GM18861 (cell line): ENCODE results near the gene ATP9A.
"Not testable (repeated sequence)": the region's sequence is repeated elsewhere in the genome, so short reads cannot be mapped to it uniquely, and the experiment has no call there.

Experiments
- ATAC-seq: cut with Tn5 transposase; IDR thresholded peaks from one replicate; pipeline ENCODE4 v1.9.1; 2021; ENCODE audit not compliant: unreplicated experiment

Gene ATP9A

DNA sequence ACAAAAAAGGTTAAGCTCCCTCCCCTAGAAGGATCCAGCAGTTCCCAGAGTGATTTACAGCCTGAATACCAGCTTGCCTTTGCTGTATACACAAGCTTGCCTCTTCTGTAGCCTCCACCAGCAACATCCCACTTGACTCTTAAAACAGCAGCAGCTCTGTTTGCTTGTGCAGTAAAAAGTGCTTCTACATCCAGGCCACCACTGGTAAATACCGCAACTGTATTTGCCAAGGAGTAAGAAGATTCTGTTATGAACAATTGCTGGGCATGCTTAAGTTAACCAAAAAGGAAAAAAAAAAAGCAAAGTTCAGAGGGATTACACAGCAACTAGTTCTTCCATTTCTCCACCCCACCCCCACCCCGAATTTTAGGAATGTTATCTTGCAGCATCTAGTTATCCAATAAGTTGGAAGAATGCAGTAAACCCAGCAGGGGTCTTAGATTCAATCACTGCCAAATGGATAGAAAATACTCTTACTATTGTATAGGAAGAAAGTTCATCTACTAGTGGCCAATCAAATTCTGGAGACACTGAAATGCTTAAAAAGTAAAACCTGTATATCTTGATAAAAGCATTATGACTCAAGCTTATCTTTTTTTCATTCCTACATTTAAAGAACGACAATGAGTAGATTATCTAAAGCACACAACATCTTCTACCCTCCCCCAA, 29.3 kb upstream of the ATP9A start:
- no peak for ATAC-seq

DNA sequence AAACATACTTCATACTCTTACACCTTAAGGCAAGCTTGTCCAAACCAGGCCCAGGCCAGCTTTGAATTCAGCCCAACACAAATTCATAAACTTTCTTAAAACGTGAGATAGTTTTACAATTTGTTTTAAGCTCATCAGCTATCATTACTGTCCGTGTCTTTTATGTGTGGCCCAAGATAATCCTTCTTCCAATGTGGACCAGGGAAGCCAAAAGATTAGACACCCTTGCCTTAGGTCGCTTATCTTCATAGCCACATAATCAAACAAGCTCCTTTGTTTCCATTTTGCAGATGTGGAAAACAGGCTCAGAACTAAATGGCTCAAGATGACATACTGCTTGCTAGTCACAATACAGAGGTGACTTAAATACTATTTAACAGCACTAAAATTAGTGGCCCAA, 28.1 kb upstream of the ATP9A start:
- ATAC-seq, result no peak

DNA sequence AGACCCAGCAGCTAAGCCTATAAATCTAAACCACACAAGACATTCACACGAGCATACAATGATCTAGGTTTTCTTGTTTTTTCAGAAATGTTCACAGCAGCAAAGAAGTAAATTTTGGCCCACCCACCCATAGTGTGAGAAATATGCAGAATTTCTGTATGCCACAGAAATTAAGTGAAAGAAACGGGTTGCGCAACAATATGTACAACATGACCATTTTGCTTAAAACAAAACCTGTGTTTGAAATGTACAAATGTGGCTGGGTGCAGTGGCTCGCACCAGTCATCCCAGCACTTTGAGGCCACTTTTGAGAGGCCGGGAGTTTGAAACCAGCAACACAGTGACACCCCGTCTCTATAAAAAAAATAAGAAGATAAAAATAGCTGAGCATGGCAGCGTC, 24.8 kb upstream of the ATP9A start:
- ATAC-seq, result no peak

DNA sequence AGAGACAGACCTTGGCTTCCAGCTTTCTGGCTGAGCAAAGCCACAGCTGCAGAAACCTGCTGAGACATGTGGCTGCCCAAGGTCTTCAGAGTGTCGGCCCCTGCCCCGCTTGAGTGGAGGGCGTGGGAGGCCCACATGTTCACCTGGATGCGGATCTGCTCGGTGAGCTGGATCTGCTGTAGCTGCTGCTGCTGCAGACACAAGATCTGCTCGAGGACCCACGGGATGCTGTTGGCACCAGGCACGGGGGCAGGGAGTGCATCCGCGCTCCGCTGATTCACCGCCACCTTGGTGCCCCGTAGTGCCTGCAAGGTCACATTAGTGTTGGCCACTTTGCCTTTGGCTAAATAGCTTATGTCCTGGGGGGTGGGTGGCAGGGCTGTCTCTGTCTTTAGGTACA, 23.4 kb upstream of the ATP9A start:
- ATAC-seq, result no peak

DNA sequence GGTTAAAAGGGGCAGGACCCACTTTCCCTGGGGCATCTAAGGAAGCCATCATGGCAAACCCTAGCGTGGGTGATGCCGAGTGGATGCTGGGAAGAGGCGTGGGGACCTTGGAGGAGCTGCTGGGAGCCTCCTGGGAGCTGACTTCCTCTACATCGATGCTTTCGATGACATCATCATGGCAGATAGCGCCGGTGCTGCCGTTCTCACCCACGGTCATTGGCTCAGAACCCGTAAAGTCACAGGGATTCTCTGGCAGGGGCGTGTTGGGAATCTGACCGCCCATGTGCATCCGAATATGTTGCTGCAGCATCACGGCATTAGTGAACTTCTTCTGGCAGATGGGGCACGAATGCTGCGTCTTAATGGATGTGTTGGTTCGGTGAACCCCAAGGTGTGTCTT, 22.1 kb upstream of the ATP9A start:
- ATAC-seq, result no peak

DNA sequence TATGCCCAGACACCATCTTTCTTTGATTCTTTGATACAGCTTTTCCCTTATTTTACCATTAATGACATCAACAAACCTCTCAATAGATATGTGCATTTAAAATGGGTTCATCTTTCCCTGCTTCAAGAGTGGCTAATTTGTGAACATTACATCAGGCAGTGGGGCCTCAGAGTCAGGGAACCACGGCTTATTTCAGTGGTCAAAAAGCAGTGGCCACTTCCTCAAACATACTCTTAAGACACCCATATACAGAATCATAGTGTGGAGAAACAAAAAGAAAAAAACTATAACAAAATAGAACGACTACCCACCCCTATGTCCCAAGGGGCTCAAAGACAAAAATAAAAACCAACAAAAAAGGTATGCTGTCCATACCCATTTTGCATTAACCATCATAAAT, 21.2 kb upstream of the ATP9A start:
- no peak for ATAC-seq

DNA sequence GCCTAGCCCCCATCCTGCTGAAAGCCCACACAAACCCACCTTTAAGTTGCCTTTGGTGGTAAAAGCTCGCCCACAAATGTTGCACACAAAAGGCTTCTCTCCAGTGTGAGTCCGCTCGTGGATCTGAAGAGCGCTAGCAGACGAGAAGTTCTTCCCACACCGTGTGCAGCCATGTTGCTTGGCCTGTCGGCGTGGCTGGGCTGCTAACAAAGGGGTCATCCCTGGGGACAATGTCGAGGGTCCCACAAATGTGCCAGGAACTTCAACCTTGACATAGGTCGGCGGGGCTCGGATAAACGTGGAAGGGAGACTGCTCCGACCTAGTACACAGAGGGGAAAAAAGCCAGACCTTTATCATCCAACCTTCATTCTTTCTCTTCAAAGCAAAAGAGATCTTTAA, 20.6 kb upstream of the ATP9A start:
- no peak for ATAC-seq

DNA sequence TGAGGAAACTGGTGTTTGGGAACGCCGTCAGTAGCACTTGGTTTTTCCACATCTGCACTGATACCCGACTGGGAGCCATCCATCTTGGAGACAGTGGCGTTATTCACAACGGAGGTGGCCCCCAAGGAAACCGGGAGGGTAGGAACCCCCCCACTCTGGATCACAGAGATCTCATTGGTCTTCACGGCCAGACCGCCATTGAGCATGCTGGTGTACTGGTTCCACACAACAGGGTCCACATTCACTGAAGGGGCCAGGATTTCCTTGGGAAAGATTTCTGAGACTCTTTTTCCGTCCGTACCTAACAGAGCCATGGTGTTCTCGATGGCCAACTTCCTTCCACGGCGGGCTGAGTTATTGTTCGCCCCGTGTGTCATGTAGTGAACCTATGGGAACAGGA, 16.1 kb upstream of the ATP9A start:
- no peak for ATAC-seq

DNA sequence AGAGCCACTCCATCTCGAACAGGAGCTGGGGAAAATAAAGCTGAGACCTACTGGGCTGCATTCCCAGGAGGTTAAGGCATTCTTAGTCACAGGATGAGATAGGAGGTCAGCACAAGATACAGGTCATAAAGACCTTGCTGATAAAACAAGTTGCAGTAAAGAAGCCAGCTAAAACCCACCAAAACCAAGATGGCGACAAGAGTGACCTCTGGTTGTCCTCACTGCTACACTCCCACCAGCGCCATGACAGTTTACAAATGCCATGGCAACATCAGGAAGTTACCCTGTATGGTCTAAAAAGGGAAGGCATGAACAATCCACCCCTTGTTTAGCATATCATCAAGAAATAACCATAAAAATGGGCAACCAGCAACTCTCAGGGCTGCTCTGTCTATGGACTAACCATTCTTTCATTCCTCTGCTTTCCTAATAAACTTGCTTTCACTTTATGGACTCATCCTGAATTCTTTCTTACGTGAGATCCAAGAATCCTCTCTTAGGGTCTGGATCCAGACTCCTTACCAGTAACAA, 10.1 kb upstream of the ATP9A start:
- ATAC-seq, result not testable (repeated sequence)

DNA sequence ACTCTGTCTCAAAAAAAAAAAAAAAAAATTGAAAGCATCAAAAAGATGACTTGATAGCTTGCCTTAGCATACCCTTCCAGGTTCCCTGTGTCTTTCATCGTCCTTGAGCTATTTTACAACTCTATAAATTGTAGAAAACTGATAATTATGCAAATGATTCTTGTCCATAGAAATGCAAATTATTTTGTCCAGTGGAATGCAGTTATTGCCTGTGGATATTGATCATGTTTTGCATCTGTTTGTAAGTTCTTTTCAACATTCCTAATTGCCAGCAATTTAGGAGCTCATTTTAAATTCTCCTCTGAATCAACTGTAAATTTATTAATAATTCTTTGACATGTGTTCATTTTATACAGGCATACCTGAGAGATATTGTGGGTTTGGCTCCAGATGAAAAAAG, 7.1 kb upstream of the ATP9A start:
- ATAC-seq, result no peak

DNA sequence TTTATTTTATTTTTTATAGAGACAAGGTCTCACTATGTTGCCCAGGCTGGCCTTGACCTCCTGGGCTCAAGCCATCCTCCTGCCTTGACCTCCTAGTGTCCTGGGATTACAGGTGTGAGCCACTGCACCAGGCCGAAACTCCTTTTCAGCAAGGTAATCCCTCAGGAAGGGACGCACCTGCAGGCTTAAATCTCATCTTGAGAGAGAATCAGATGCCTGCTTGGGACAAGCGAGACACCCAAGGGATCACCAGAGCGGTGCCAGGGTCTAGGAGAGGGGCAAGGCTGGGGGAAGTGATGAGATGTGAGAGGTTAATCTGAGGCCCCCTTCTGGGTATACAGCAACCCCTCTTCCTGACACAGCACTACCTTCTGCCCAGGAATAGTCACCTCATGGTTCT, 4.0 kb upstream of the ATP9A start:
- no peak for ATAC-seq

DNA sequence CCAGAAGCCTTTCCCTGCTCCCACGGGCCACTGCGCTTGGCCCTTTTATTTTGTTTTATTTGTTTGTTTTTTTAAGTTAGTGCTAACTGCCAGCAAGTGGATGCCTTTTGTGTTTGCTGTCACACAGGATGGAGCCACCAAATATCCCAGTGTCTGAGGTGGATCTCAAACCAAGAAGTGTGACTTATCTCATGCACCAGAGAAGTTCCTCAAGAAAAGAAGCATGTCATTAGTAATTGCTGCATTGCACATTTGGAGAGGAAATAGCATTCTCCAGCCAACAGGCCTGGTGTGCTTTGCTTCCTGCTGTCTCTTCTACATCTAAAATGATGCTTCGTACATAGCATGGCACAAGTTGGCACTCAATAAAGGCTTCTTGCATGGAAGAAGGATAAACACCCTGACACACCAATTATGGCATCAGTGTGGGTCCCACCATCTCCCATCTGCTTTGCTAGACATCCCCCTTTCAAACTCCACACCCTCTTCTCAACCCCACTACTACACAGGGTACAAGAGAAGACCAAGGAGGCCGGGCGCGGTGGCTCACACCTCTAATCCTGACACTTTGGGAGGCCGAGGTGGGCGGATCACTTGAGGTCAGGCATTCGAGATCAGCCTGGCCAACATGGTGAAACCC, 1.9 kb upstream of the ATP9A start:
- ATAC-seq, result no peak

DNA sequence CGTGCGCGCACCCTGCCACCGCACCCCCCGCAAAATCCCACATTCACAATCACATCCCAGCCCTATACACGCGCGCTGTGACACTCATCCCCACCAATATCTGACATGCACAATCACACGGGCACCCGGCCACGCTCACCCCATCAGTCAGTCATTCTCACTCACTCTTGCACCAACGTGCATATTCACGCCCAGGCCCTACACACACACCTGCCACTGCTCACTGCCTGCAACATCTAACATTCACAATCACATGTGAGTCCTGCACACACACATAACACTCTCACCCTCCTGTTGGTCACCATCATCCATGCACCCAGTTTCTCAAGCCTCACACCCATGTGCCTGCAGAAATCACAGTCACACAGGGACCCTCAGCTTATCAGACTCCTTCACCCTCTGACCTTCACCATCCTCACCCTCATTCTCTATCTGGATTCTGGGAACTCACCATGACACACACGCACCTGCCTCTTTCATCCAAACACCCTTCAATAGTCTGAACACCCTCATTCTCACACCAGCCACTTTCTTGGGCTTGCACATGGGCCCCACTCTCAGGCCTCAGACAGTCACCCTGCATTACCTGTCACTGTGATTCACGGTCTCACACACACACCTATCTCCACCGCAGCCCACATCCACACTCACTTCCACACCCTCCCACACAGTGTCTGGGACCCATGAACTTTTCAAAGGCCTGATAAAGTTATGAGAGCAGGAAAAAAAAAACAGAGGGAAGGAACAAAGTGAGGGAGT, 748 bp upstream of the ATP9A start:
- ATAC-seq, result no peak

DNA sequence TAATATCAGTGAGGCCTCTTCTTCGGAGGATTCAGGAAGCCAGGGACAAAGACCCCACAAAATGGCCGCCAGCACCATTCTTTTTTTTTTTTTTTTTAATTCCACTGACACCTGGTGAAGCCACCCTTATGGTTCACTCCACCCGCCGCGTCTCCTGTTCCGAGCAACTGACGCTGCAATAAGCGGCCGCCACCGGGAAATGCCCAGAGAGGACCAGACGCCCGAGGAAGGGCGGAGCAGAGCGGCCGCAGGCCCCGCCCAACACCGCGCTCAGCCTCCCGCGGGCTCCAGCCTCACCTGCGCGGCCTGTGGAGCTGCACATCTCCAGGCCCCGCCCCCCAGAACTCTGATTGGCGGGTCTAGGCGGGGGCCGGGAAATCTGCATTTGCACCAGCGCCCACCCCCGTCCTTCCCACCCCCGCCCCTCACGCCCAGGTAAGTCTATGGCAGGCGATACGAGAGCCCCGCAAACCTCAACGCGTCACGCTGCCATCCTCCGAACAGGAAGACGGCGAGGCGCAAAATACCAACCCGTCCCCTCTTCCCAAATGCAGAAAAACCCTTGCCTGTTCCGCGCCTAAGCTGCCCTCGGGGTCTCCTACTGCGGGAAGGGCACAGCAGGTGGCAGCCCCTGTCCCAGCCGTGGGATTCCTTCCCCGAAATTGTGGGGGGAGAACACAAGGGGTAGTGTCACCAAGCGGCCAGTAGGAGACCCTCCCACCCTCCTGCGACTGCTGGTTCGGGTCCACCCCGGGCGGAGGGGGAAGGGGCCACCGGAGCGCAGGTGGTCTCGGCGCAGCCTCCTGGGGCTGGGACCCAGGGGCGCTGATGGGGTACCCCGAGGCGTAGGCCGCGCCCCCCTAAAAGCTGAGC, 960 bp downstream of the ATP9A start:
- ATAC-seq, result no peak

DNA sequence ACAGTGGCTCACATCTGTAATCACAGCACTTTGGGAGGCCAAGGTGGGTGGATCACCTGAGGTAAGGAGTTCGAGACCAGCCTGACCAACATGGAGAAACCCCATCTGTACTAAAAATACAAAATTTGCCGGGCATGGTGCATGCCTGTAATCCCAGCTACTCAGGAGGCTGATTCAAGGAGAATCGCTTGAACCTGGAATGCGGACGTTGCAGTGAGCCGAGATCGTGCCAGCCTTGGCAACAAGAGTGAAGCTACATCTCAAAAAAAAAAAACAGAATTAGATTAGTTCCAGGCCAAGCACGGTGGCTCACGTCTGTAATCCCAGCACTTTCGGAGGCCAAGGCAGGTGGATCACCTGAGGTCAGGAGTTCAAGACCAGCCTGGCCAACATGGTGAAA, 2.8 kb downstream of the ATP9A start:
- not testable (repeated sequence) for ATAC-seq

DNA sequence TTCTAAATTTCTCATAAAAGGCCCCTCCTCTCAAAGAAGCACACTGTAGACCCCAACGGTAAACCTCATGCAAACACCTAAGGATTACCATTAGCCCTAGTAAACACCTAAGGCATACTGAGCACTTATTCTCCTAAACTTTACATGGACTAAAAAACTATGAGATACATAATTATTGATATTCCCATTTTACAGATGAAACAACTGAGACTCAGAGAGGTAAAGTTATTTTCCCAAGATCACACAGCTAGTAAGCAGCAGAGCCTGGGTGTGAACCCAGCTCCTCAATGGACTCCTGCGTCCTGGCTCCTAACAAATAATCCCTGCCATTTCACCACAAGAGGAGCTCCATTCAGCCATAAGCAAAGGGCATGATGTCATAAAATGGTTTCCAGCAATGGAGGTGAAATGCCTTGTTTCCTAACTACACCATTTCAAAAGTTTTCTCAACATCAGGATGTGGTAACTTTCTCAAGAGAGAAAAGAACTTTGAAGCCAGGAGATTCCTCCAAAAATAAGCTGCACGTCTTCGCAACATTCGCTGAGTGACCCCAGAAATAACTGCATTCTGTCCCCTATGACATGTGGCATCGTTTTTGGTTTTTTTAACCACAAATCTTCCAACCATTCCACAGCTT, 4.1 kb downstream of the ATP9A start:
- no peak for ATAC-seq

DNA sequence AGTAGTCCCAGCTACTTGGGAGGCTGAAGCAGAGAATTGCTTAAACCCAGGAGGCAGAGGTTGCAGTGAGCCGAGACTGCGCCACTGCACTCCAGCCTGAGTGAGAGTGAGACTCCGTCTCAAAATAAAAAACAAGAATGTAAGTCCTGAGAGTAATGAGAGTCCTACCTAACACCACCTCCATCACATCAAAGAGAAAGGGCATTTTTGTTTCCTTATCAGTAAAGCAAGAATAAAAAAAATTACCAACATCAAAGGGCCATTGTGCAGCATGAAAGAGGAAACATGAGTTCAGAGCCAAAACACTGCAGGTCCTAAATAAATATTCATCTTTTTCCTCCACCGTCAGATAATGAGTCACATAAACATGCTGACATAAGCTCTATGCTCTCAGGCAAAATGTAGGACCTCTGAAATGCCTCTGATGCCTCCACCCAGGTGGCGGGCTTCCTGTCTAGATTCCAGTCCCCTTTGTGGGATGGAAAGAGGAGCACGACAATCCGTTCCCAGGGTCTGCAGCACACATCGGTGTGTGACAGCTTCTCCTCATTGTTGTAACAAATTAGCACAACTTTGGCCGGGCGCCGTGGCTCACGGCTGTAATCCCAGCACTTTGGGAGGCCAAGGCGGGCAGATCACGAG, 7.2 kb downstream of the ATP9A start:
- no peak for ATAC-seq

DNA sequence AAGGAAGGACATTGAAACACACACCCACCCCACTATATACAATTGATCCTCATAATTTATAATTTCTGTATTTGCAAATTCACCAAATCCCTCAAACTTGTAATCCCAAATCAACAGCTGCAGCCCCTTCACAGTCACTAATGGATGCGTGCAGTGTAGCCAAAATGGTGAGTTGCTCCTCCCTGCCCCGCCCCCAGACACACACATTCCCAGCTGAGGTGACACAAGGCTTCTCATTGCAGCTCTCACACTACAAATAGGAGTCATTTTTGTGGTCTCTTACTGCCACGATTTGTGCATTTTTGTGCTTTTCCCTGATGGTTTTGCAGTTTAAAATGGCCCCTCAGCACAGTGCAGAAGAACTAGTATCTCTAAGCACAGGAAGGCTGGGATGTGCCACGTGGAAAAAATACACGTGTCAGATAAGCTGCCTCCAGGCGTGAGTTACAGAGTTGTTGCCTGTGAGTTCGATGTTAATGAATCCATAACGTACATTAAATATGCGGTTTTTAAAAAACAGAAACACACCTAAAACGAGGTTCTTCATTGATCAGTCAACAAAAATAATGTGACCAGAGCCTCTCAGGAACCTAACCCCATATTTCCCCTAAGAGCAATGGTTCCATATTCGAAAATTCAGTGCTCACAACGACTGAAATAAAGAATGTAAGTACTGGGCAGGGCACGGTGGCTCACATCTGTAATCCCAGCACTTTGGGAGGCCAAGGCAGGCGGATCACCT, 8.2 kb downstream of the ATP9A start:
- ATAC-seq, result no peak

DNA sequence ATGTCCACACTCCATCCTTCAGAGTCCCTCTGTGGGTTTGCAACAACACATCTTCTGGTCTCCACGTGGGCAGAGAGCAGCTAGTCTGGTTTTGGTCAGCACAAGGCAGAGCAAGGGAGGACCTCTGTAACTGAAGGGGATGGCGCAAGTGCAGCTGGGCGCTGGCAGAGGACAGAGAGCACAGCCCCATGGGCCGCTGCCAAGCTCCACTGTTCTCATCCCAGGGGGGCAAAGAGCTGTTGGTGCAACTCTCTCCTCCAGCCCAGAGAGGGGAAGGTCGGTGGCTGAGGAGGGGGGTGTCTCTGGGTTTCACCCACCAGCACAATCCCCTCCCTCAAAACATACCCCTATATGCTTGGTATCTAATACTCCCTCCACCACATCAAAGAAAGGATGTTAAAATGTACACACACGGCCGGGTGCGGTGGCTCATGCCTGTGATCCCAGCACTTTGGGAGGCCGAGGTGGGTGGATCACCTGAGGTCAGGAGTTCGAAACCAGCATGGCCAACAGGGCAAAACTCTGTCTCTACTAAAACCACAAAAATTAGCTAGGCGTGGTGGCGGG, 9.1 kb downstream of the ATP9A start:
- ATAC-seq, result no peak
